Measurements from ENCODE around the gene KCTD5.
"Not testable (repeated sequence)": the region's sequence is repeated elsewhere in the genome, so short reads cannot be mapped to it uniquely, and the experiment has no call there.

KCTD5 gene

DNA sequence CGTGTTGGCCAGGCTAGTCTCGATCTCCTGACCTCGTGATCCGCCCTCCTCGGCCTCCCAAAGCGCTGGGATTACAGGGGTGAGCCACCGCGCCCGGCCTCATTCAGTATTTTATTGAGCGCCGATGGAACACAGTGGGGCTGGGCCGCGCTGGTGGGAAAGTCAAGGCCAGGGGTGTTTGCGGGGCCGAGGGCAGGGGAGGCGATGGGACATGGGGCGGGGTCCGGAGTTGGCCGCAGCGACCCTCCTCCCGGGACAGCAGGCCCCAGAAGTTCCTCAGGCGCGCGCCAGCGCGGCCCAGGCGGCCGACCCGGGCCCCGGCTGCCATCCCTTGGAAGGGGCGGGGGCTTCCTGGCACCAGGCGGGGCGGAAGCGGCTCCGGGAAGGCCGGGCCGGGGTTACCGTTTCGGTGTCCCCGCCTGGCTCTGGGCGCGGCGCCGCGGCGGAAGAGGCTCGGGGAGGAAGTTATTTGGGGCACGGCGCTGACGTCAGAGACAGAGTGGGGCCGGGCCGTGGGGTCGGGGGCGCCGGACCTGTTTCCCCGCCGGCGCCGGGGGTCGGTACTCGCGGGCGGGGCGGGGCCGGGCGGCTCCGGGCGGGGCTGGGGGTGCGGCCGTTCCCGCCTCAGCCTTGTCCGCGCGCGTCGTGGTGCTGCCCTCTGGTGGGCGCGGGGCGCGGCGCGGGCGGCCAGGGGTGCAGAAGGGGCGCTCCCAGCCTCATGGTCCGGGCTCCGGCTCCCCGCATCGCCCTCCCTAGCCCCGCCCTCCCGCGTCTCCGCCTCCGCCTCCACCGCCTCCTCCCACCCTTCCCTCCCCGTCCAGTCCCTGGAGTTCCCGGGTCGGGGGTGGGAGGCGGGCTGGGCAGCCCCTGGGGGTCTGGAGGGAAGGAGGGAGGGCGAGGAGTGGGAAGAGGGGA is 38.7 kb downstream of the KCTD5 start:
- TF ChIP-seq, protein P1, sequence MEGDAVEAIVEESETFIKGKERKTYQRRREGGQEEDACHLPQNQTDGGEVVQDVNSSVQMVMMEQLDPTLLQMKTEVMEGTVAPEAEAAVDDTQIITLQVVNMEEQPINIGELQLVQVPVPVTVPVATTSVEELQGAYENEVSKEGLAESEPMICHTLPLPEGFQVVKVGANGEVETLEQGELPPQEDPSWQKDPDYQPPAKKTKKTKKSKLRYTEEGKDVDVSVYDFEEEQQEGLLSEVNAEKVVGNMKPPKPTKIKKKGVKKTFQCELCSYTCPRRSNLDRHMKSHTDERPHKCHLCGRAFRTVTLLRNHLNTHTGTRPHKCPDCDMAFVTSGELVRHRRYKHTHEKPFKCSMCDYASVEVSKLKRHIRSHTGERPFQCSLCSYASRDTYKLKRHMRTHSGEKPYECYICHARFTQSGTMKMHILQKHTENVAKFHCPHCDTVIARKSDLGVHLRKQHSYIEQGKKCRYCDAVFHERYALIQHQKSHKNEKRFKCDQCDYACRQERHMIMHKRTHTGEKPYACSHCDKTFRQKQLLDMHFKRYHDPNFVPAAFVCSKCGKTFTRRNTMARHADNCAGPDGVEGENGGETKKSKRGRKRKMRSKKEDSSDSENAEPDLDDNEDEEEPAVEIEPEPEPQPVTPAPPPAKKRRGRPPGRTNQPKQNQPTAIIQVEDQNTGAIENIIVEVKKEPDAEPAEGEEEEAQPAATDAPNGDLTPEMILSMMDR (IDR thresholded peaks at IDR 0.05; ENCODE audit: low read length, missing control alignments) = no peak
- DNase-seq (ENCODE audit: low read depth) = peak; percentile 80
- peak overlapping the region; percentile 56 for H3K4me3 ChIP-seq (replicated peaks; ENCODE audit: low read depth, low read length)

DNA sequence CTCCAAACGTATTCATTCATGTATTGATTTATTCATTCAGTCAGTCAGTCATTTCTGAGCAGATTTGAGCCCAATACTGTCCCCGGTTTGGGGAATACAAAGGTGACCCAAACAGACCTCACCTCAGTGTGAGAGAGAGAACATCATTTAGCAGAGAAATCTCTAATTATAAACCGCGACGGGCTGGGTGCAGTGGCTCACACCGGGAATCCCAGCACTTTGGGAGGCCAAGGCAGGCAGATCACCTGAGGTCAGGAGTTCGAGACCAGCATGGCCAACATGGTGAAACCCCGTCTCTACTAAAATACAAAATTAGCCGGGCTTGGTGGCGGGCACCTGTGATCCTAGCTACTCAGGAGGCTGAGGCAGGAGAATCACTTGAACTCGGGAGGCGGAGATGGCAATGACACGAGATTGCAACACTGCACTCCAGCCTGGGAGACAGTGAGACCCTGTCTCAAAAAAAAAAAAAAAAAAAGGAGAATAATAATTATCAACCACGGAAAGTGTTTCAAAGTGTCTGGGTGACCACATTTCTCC is 39.4 kb downstream of the KCTD5 start:
- not testable (repeated sequence) for DNase-seq (ENCODE audit: low read depth)
- peak overlapping the region; percentile 56 for H3K4me3 ChIP-seq (replicated peaks; ENCODE audit: low read depth, low read length)

DNA sequence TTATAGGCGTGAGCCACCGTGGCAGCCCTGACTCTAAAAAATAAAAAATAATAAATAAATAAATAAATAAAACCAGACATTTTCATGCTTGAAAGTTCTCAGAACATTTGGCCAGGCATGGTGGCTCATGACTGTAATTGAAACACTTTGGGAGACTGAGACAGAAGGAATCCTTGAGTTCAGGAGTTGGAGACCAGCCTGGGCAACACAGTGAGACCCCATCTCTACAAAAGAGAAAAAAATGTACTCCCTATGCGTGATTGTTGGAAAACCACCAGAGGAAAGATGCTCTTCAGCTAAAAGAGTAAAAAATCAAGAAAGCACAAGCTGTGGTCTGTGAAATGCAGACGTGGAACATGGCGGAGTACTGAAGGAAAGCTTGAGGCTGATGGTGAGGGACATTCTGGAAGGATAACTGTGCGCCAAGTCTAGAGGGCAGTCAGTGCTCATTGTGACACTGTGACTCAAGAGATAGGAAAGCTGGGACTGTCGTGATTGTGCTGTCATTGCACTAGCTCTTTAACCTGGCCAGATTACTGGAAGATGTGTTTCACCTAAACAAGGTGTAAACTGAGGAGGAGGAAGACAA is 41.9 kb downstream of the KCTD5 start:
- no peak for DNase-seq (ENCODE audit: low read depth)
- TF ChIP-seq, protein P1 (IDR thresholded peaks at IDR 0.05; ENCODE audit: low read length, missing control alignments) = no peak
- no peak overlapping the region for H3K4me3 ChIP-seq (replicated peaks; ENCODE audit: low read depth, low read length)

DNA sequence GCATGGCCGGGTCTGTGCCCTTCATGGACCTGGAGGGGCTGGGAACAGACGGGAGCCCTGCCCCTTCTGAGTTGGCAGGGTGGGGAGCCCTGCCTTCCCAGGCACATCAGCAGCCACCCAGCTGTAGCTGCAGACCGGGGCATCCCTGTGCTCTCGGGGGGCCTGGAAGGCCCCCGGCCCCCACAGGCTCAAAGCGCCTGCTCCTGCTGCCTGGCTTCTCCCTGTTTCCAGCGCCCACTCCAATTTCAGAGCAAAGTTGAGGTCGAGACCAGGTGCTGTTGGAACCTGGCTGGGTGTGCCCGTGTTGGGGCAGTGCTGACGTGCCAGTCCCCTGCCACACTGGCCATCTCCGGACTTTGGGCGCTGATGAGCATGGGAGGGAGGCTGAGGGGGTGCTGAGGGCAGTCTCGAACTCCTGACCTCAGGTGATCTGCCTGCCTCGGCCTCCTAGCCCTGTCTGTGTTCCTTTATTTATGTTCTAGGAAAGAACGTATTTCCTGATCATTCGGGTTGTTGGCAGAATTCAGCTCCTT is 42.6 kb downstream of the KCTD5 start:
- TF ChIP-seq, protein P1 (IDR thresholded peaks at IDR 0.05; ENCODE audit: low read length, missing control alignments) = no peak
- no peak for DNase-seq (ENCODE audit: low read depth)
- no peak overlapping the region for H3K4me3 ChIP-seq (replicated peaks; ENCODE audit: low read depth, low read length)

DNA sequence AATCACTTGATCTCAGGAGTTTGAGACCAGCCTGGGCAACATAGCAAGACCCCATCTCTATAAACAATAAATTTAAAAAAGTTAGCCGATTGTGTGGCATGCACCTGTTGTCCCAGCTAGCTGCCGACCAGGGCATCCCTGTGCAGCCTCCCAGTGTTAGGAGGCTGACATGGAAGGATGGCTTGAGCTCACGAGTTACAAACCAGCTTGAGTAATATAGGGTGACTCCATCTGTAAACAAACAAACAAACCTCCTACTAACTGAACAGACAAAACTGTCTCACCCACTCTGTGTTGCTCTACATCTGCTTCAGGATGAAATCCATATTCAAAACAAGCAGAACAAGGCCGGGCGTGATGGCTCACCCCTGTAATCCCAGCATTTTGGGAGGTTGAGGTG is 44.6 kb downstream of the KCTD5 start:
- H3K4me3 ChIP-seq (replicated peaks; ENCODE audit: low read depth, low read length) = no peak overlapping the region
- TF ChIP-seq, protein P1 (IDR thresholded peaks at IDR 0.05; ENCODE audit: low read length, missing control alignments) = no peak
- no peak for DNase-seq (ENCODE audit: low read depth)

DNA sequence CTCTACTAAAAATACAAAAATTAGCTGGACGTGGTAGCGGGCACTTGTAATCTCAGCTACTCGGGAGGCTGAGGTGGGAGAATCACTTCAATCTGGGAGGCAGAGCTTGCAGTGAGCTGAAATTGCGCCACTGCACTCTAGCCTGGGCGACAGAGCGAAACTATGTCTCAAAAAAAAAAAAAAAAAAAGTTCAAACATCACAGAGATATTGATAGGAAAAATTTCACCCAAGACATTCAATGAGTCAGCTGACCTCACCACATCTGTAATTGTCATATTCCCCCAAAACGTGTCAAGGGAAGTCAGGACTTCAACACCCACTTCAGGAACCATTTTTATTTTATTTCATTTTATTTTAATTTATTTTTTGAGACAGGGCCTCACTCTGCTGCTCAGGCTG is 45.7 kb downstream of the KCTD5 start:
- TF ChIP-seq, protein P1 (IDR thresholded peaks at IDR 0.05; ENCODE audit: low read length, missing control alignments) = no peak
- DNase-seq (ENCODE audit: low read depth) = no peak
- H3K4me3 ChIP-seq (replicated peaks; ENCODE audit: low read depth, low read length) = no peak overlapping the region

DNA sequence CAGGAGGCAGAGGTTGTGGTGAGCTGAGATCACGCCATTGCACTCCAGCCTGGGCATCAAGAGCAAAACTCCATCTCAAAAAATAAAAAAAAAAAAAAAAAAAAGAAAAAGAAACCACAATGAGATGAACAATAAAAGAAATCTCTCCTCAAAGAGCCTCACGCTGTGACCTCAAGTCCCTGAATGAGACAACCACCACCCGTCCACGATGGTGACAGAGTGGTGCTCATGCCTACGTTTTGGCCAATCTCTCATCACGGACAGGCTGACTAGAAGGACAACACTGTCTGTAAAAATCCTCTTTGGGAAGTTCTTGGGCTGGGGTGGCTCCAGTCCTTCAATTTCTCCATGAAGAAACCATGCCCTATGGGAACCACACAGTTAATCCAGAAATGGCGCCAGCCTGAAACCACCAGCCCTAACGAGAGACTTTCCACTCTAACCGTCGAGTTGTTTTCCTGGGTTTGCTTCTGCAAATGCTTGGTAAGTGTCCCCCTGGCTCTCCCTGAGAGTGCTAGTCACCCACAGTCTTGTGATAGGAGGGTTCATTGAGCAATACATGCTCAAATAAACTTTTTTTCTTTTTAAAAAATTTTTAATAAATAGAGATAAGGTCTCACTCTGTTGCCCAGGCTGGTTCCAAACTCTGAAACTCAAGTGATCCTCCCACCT is 52.7 kb downstream of the KCTD5 start:
- TF ChIP-seq, protein P1 (IDR thresholded peaks at IDR 0.05; ENCODE audit: low read length, missing control alignments) = no peak
- H3K4me3 ChIP-seq (replicated peaks; ENCODE audit: low read depth, low read length) = no peak overlapping the region
- no peak for DNase-seq (ENCODE audit: low read depth)

Measured in fibroblast of pulmonary artery (primary cell).